ENCODE measurements around the gene TSPAN32. TPM values are rescaled to one million over a fixed set of nuclear protein-coding genes. Genes with fewer than 3 reads are reported as not detected.

TSPAN32 gene
- total RNA-seq, 2 experiments from 2014 or later = 0.69 to 2.0 TPM

- no peak overlapping the region for H2AFZ ChIP-seq (ENCODE audit: low read length)
- intact Hi-C loops (cut with micrococcal nuclease; ENCODE audit: unreplicated experiment) = no loop called here
- peaks cover 11% of the 10 kb centered on the region for H3K4me1 ChIP-seq (ENCODE audit: insufficient read depth, low read length, poor library complexity, severe bottlenecking)
- no TSS peak for BruUV-seq (replicated peaks)
- H3K9me2 ChIP-seq (ENCODE audit: insufficient read depth, low read length) = no peaks in the 10 kb centered on the region
- no peaks in the 10 kb centered on the region for H3K9me3 ChIP-seq (ENCODE audit: low read length)
- no peak overlapping the region for H3K4me2 ChIP-seq (ENCODE audit: low read length)
- no peak overlapping the region for H3K27ac ChIP-seq (ENCODE audit: low read depth, low read length, poor library complexity, severe bottlenecking)
- no peak overlapping the region for H3K4me3 ChIP-seq (ENCODE audit: low read depth, low read length, poor library complexity, severe bottlenecking)
- no peak for TF ChIP-seq EZH2phosphoT487 (IDR thresholded peaks at IDR 0.05; ENCODE audit: borderline replicate concordance, low read depth, low read length)
- no peaks in the 10 kb centered on the region for H3K79me2 ChIP-seq (ENCODE audit: insufficient read depth, low read depth, low read length)
- CTCF ChIA-PET (ENCODE audit: unreplicated experiment) = no interaction called here
- POLR2A ChIA-PET = no interaction called here
- H3K36me3 ChIP-seq (ENCODE audit: insufficient read depth, low read length) = no peaks in the 10 kb centered on the region
- DNase-seq (ENCODE audit: low spot score) = no peak
- H4K20me1 ChIP-seq (ENCODE audit: insufficient read depth, low read length) = no peaks in the 10 kb centered on the region
Observed at GRCh38 chr11:2262301-2263070, 39.3 kb upstream of the TSPAN32 start.

- no peaks in the 10 kb centered on the region for H3K36me3 ChIP-seq (ENCODE audit: insufficient read depth, low read length)
- H3K4me1 ChIP-seq (ENCODE audit: insufficient read depth, low read length, poor library complexity, severe bottlenecking) = peaks cover 11% of the 10 kb centered on the region
- no peaks in the 10 kb centered on the region for H4K20me1 ChIP-seq (ENCODE audit: insufficient read depth, low read length)
- DNase-seq (ENCODE audit: low spot score) = no peak
- no TSS peak for BruUV-seq (replicated peaks)
- no peak overlapping the region for H3K4me2 ChIP-seq (ENCODE audit: low read length)
- no peak overlapping the region for H2AFZ ChIP-seq (ENCODE audit: low read length)
- no peaks in the 10 kb centered on the region for H3K79me2 ChIP-seq (ENCODE audit: insufficient read depth, low read depth, low read length)
- ChIA-PET CTCF (ENCODE audit: unreplicated experiment) (no interaction called here), POLR2A (no interaction called here)
- no peak overlapping the region for H3K27ac ChIP-seq (ENCODE audit: low read depth, low read length, poor library complexity, severe bottlenecking)
- H3K9me2 ChIP-seq (ENCODE audit: insufficient read depth, low read length) = no peaks in the 10 kb centered on the region
- intact Hi-C loops (cut with micrococcal nuclease; ENCODE audit: unreplicated experiment) = no loop called here
- TF ChIP-seq CTCF (conservative IDR thresholded peaks at IDR 0.05; ENCODE audit: low read length) (no peak), EZH2phosphoT487 (IDR thresholded peaks at IDR 0.05; ENCODE audit: borderline replicate concordance, low read depth, low read length) (no peak)
- no peak overlapping the region for H3K4me3 ChIP-seq (ENCODE audit: low read depth, low read length, poor library complexity, severe bottlenecking)
- no peaks in the 10 kb centered on the region for H3K9me3 ChIP-seq (ENCODE audit: low read length)
Observed at GRCh38 chr11:2263071-2263565, 38.7 kb upstream of the TSPAN32 start.

GRCh38 chr11:2263724-2264360 lies 38.0 kb upstream of the TSPAN32 start:
- Histone ChIP-seq H3K9me3 (ENCODE audit: low read length) (no peaks in the 10 kb centered on the region), H2AFZ (ENCODE audit: low read length) (no peak overlapping the region), H4K20me1 (ENCODE audit: insufficient read depth, low read length) (no peaks in the 10 kb centered on the region), H3K79me2 (ENCODE audit: insufficient read depth, low read depth, low read length) (no peaks in the 10 kb centered on the region), H3K4me1 (ENCODE audit: insufficient read depth, low read length, poor library complexity, severe bottlenecking) (peaks cover 11% of the 10 kb centered on the region), H3K27ac (ENCODE audit: low read depth, low read length, poor library complexity, severe bottlenecking) (no peak overlapping the region), H3K9me2 (ENCODE audit: insufficient read depth, low read length) (no peaks in the 10 kb centered on the region), H3K4me3 (ENCODE audit: low read depth, low read length, poor library complexity, severe bottlenecking) (no peak overlapping the region), H3K4me2 (ENCODE audit: low read length) (no peak overlapping the region), H3K36me3 (ENCODE audit: insufficient read depth, low read length) (no peaks in the 10 kb centered on the region)
- TF ChIP-seq CTCF (conservative IDR thresholded peaks at IDR 0.05; ENCODE audit: low read length) (no peak), EZH2phosphoT487 (IDR thresholded peaks at IDR 0.05; ENCODE audit: borderline replicate concordance, low read depth, low read length) (no peak)
- intact Hi-C loops (cut with micrococcal nuclease; ENCODE audit: unreplicated experiment) = no loop called here
- CTCF ChIA-PET (ENCODE audit: unreplicated experiment) = no interaction called here
- DNase-seq (ENCODE audit: low spot score) = no peak
- no TSS peak for BruUV-seq (replicated peaks)
- POLR2A ChIA-PET = no interaction called here
